ENCODE results near the gene ZNF648. TPM values are rescaled to one million over a fixed set of nuclear protein-coding genes. Genes with fewer than 3 reads are reported as not detected.

Gene ZNF648
- total RNA-seq: not detected

- no peak within 1 kb of the TSS for H3K4me3 Mint-ChIP-seq
- H3K27me3 Mint-ChIP-seq: peaks cover 35% of the 10 kb centered on the region
- intact Hi-C loops (cut with micrococcal nuclease): loop anchor here (10.0 kb wide), 1 partner anchor 567 kb away; no protein-coding TSS in a partner anchor
- POLR2A ChIA-PET: no interaction called here
- H3K9me3 Mint-ChIP-seq: no peaks in the 10 kb centered on the region
- H3K27ac Mint-ChIP-seq: no peak within 1 kb of the TSS
- ATAC-seq: no peak
- H3K4me1 Mint-ChIP-seq (ENCODE audit: low read depth): no peaks in the 10 kb centered on the region
- H3K36me3 Mint-ChIP-seq (ENCODE audit: low read depth): no peaks in the 10 kb centered on the region
- CTCF ChIA-PET: interaction anchor here (1.3 kb wide), 1 partner anchor 24 kb away, joined by 4 read pairs; no protein-coding TSS in a partner anchor
- no peak for TF ChIP-seq CTCF (IDR thresholded peaks at IDR 0.05)
- DNase-seq: no peak
Observed at GRCh38 chr1:182061594-182061993, at the start of gene ZNF648. Gene ZNF648 (minus strand): TSS chr1:182061712. CDS start chr1:182058010, 3,702 bp downstream.

- H3K9me3 Mint-ChIP-seq: peaks cover 2% of the 10 kb centered on the region
- peak; percentile 13 for DNase-seq
- ChIA-PET CTCF (interaction anchor here (0.8 to 1.0 kb wide), 2 partner anchors 29 to 579 kb away, joined by 3 read pairs; no protein-coding TSS in a partner anchor), POLR2A (no interaction called here)
- H3K27ac Mint-ChIP-seq: no peak overlapping the region
- H3K36me3 Mint-ChIP-seq (ENCODE audit: low read depth): no peaks in the 10 kb centered on the region
- no peaks in the 10 kb centered on the region for H3K4me1 Mint-ChIP-seq (ENCODE audit: low read depth)
- H3K27me3 Mint-ChIP-seq: peaks cover 20% of the 10 kb centered on the region
- no peak for TF ChIP-seq CTCF (IDR thresholded peaks at IDR 0.05)
- intact Hi-C loops (cut with micrococcal nuclease): no loop called here
- H3K4me3 Mint-ChIP-seq: no peak overlapping the region
- no peak for ATAC-seq
Observed at GRCh38 chr1:182110635-182111034, 49.1 kb upstream of the ZNF648 start.

GRCh38 chr1:182109771-182110170 is 48.3 kb upstream of the ZNF648 start:
- H3K4me1 Mint-ChIP-seq (ENCODE audit: low read depth): no peaks in the 10 kb centered on the region
- peaks cover 20% of the 10 kb centered on the region for H3K27me3 Mint-ChIP-seq
- no peaks in the 10 kb centered on the region for H3K36me3 Mint-ChIP-seq (ENCODE audit: low read depth)
- CTCF ChIA-PET: interaction anchor here (0.8 to 1.1 kb wide), 4 partner anchors 25 to 580 kb away, joined by 3 to 8 read pairs (median 3); no protein-coding TSS in a partner anchor
- POLR2A ChIA-PET: no interaction called here
- H3K27ac Mint-ChIP-seq: no peak overlapping the region
- DNase-seq (no peak), ATAC-seq (no peak)
- no peak for TF ChIP-seq CTCF (IDR thresholded peaks at IDR 0.05)
- intact Hi-C loops (cut with micrococcal nuclease): no loop called here
- no peak overlapping the region for H3K4me3 Mint-ChIP-seq
- peaks cover 2% of the 10 kb centered on the region for H3K9me3 Mint-ChIP-seq

- no peak for ATAC-seq
- DNase-seq: no peak
- H3K4me3 Mint-ChIP-seq: no peak overlapping the region
- no peak for TF ChIP-seq CTCF (IDR thresholded peaks at IDR 0.05)
- ChIA-PET CTCF (interaction anchor here (0.9 kb wide), 1 partner anchor 22 kb away, joined by 3 read pairs; no protein-coding TSS in a partner anchor), POLR2A (no interaction called here)
- H3K27ac Mint-ChIP-seq: no peak overlapping the region
- H3K9me3 Mint-ChIP-seq: peaks cover 2% of the 10 kb centered on the region
- no peaks in the 10 kb centered on the region for H3K4me1 Mint-ChIP-seq (ENCODE audit: low read depth)
- no peaks in the 10 kb centered on the region for H3K36me3 Mint-ChIP-seq (ENCODE audit: low read depth)
- intact Hi-C loops (cut with micrococcal nuclease): no loop called here
- H3K27me3 Mint-ChIP-seq: peaks cover 11% of the 10 kb centered on the region
Observed at GRCh38 chr1:182107209-182107608, 45.7 kb upstream of the ZNF648 start.

- no peak for ATAC-seq
- Mint-ChIP-seq H3K4me1 (ENCODE audit: low read depth) (no peaks in the 10 kb centered on the region), H3K9me3 (peaks cover 1% of the 10 kb centered on the region), H3K27ac (no peak overlapping the region), H3K36me3 (ENCODE audit: low read depth) (no peaks in the 10 kb centered on the region), H3K4me3 (no peak overlapping the region), H3K27me3 (peaks cover 6% of the 10 kb centered on the region)
- ChIA-PET CTCF (no interaction called here), POLR2A (no interaction called here)
- no peak for DNase-seq
- intact Hi-C loops (cut with micrococcal nuclease): no loop called here
- TF ChIP-seq CTCF (IDR thresholded peaks at IDR 0.05): no peak
Observed at GRCh38 chr1:182102043-182102416, 40.5 kb upstream of the ZNF648 start.

Data from activated CD8-positive, alpha-beta T cell treated with anti-CD3 and anti-CD28 coated beads for 36 hours (primary cell).